Activated T-helper 1 cell treated with anti-CD3 and anti-CD28 coated beads, Interleukin-12 subunit alpha, Interleukin-12 subunit beta, Interleukin-2, Interleukin-4 antibody, amounts not matched to agents 30 ng/mL and 10 ng/mL and 1 ng/mL, durations not matched to agents 14 hours and 24 hours and 36 hours (primary cell): ENCODE results near the gene MPPED2. TPM values are rescaled to one million over a fixed set of nuclear protein-coding genes. Genes with fewer than 3 reads are reported as not detected.

ENCODE experiments used
- DNase-seq: peaks from one replicate; pipeline ENCODE4 v3.0.0; 2021; ENCODE audit warnings: low spot score
- H3K27ac Mint-ChIP-seq: one replicate; pipeline ENCODE4 v1.8.0; 2021; ENCODE audit warnings: mild to moderate bottlenecking, mixed read lengths
- H3K27me3 Mint-ChIP-seq: one replicate; pipeline ENCODE4 v1.8.0; 2022; ENCODE audit warnings: mild to moderate bottlenecking, moderate library complexity, mixed read lengths; ENCODE audit not compliant: insufficient read depth
- H3K36me3 Mint-ChIP-seq: one replicate; pipeline ENCODE4 v1.8.0; 2021; ENCODE audit warnings: low read depth, mixed read lengths
- H3K4me1 Mint-ChIP-seq: one replicate; pipeline ENCODE4 v1.8.0; 2021; ENCODE audit warnings: low read depth, mixed read lengths
- H3K4me3 Mint-ChIP-seq: one replicate; pipeline ENCODE4 v1.8.0; 2021; ENCODE audit warnings: mild to moderate bottlenecking, moderate library complexity, mixed read lengths
- H3K9me3 Mint-ChIP-seq: one replicate; pipeline ENCODE4 v1.8.0; 2021; ENCODE audit warnings: mixed read lengths
- intact Hi-C: fragments of 100-400 bp; cut with micrococcal nuclease; formaldehyde crosslinking; loops from one replicate; pipeline ENCODE4 v1.15.1; 2024
- total RNA-seq: library from RNA; stranded (reverse); gene quantifications from 2 replicates; pipeline ENCODE4 v1.2.3, GENCODE V29; 2022

The MPPED2 gene
- total RNA-seq, 1 donor from 2014 or later, result not detected

DNA sequence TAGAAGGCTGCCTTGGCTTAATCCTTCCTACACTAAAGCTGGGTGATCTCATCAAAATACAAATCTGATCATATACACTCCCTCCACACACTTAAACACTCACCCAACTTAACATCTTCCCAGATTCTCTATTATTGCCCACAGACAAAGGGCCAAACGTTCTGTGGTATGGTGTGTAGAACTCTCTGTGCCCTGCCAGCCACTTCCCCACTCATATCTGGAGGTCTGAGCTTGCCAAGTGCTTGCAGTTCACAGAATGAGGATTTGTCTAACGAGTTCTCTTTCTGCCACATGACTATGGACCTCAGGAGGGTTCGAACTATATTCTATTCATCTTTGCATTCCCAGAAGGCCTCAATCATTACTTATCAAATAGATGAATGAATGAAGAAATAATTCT lies 77.6 kb downstream of the MPPED2 start:
- Mint-ChIP-seq H3K36me3 (no peaks in the 10 kb centered on the region), H3K27me3 (peaks cover 4% of the 10 kb centered on the region), H3K4me3 (no peak overlapping the region), H3K9me3 (no peaks in the 10 kb centered on the region), H3K27ac (no peak overlapping the region), H3K4me1 (no peaks in the 10 kb centered on the region)
- intact Hi-C loops, result no loop called here
- DNase-seq, result no peak

DNA sequence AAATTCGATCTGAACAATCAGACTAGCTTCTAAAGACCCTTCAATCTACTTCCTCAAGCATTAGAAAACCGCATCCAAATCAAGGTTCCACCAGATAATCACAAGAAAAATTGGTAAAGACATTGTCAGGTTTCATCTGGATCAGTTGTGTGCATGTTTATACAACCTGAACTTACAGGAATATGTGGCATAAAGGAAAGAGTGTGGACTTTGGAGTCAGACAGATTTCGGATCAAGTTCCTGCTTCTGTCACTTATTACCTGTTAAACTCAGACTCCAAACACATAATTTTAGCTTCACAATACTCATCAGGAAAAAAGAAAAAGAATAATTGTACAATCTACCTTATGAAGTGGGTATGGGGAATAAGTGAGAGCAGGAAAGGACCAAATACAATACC lies 80.5 kb downstream of the MPPED2 start:
- no peaks in the 10 kb centered on the region for H3K27me3 Mint-ChIP-seq
- H3K9me3 Mint-ChIP-seq, result no peaks in the 10 kb centered on the region
- H3K27ac Mint-ChIP-seq, result no peak overlapping the region
- no peak overlapping the region for H3K4me3 Mint-ChIP-seq
- H3K4me1 Mint-ChIP-seq, result no peaks in the 10 kb centered on the region
- H3K36me3 Mint-ChIP-seq, result no peaks in the 10 kb centered on the region
- intact Hi-C loops, result no loop called here
- DNase-seq, result no peak

DNA sequence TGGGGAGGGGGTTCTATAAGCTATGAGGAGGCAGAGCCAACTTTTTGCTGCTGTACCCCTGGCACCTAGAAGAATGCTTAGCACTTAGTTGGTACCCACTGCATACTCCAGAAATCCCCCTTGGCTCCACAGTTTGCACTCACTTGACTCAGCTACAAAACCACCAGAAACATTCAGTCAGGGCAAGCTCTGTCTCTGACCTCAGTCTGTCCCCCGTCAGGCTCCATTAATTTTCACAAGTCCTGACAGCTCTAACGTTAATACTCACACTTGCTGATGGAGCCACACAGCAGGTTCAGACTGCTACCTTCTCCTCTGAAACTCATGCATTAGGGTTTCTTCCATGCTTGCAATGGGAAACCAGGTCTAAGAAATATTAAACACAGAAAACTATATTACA lies 81.7 kb downstream of the MPPED2 start:
- no peak overlapping the region for H3K4me3 Mint-ChIP-seq
- intact Hi-C loops, result no loop called here
- H3K4me1 Mint-ChIP-seq, result no peaks in the 10 kb centered on the region
- no peaks in the 10 kb centered on the region for H3K36me3 Mint-ChIP-seq
- no peak for DNase-seq
- H3K27ac Mint-ChIP-seq, result no peak overlapping the region
- peaks cover 2% of the 10 kb centered on the region for H3K27me3 Mint-ChIP-seq
- H3K9me3 Mint-ChIP-seq, result no peaks in the 10 kb centered on the region

DNA sequence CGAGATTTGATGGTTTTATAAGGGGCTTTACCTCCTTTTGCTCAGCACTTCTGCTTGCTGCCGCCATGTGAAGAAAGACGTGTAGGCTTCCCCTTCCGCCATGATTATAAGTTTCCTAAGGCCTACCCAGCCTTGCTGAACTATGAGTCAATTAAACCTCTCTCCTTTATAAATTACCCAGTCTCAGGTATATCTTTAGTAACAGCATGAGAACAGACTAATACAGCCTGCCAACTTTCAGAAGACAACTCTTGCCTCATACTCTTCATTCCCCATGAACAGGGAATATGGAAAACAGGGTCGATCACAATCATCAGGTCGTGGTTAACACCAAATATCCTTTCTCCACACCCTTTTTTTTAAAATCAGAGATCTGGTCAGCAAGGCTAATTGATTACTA lies 83.0 kb downstream of the MPPED2 start:
- no peaks in the 10 kb centered on the region for H3K4me1 Mint-ChIP-seq
- no peak overlapping the region for H3K4me3 Mint-ChIP-seq
- no peak for DNase-seq
- H3K9me3 Mint-ChIP-seq, result no peaks in the 10 kb centered on the region
- no peaks in the 10 kb centered on the region for H3K36me3 Mint-ChIP-seq
- intact Hi-C loops, result no loop called here
- peaks cover 2% of the 10 kb centered on the region for H3K27me3 Mint-ChIP-seq
- no peak overlapping the region for H3K27ac Mint-ChIP-seq

DNA sequence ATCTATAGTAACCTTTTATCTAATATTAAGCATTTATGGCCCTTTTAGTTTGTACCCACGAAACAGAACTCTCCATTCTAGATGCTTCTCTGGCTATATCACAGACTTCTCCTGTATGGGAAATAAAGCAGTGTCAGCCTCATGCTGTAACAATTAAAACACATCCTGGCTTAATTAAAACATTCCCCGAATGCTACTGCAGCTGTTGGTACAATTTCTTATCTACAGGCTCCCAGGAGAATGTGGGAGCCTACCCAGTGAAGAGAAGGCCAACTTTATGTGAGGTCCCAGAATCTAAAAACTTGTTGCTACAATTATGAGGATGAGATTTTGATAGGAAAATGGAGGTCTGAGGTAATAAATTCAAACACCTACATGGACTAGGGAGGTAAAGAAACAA lies 83.8 kb downstream of the MPPED2 start:
- peaks cover 2% of the 10 kb centered on the region for H3K27me3 Mint-ChIP-seq
- no peaks in the 10 kb centered on the region for H3K36me3 Mint-ChIP-seq
- no peaks in the 10 kb centered on the region for H3K9me3 Mint-ChIP-seq
- no peaks in the 10 kb centered on the region for H3K4me1 Mint-ChIP-seq
- no peak overlapping the region for H3K27ac Mint-ChIP-seq
- intact Hi-C loops, result no loop called here
- DNase-seq, result no peak
- H3K4me3 Mint-ChIP-seq, result no peak overlapping the region

DNA sequence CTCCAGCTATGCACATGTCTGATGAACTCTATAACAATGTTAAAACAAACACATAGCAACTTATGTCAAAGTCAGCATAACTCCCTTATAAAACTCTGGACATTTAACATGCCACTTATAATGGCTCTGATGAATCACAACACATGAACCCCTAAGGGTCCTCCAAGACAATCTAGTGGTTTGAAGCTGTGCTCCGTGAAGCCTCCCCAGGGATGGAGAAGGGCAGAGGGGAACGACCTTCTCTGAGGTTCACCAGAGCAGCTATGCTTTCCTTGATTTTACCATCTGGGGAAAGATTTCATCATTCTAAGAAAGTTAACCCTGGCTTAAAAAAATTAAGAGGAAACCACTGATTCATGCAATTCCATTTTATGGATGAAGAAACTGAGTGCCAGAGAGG lies 84.4 kb downstream of the MPPED2 start:
- H3K9me3 Mint-ChIP-seq, result no peaks in the 10 kb centered on the region
- intact Hi-C loops, result no loop called here
- H3K36me3 Mint-ChIP-seq, result no peaks in the 10 kb centered on the region
- H3K4me3 Mint-ChIP-seq, result no peak overlapping the region
- peaks cover 2% of the 10 kb centered on the region for H3K27me3 Mint-ChIP-seq
- no peak overlapping the region for H3K27ac Mint-ChIP-seq
- no peaks in the 10 kb centered on the region for H3K4me1 Mint-ChIP-seq
- no peak for DNase-seq

DNA sequence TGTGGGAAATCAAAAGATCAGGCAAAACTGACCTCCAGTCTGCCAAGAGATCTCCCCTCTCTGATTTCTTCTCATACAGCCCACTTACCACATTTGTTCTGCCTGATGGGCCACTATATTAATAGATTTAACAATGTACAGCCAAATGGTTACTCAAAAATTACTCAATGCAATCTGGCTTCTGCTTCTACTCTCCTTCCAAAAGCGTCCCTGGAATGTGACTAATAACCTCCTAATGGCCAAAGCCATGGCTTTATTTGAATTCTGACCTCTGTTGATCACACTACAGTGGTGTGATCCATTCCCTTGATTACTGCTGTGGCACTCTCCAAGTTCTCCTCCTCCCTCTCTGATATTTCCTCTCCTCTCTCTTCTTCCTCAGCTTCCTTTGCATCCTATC lies 86.2 kb downstream of the MPPED2 start:
- intact Hi-C loops, result no loop called here
- no peaks in the 10 kb centered on the region for H3K4me1 Mint-ChIP-seq
- H3K36me3 Mint-ChIP-seq, result no peaks in the 10 kb centered on the region
- no peak overlapping the region for H3K27ac Mint-ChIP-seq
- peaks cover 2% of the 10 kb centered on the region for H3K27me3 Mint-ChIP-seq
- H3K9me3 Mint-ChIP-seq, result no peaks in the 10 kb centered on the region
- H3K4me3 Mint-ChIP-seq, result no peak overlapping the region
- no peak for DNase-seq

DNA sequence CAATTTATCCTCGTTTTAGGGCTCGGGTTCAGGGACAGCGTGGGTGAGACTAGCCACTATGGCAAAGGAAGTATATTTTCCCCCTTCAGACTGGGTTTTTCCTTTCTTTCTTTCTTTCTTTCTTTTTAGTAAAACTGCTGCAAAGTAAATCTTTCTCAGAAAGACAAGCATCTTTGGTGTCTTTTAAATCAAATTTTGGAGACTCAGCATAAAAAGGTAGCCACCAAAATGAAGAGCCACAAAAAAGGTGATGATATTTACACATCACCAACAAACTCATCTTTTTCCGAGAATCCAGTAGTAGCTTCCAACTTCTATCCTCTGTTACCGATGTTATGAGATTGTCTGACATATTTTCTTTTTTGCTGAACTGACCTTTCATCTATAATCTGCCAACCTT lies 88.6 kb downstream of the MPPED2 start:
- no peak for DNase-seq
- Mint-ChIP-seq H3K27ac (no peak overlapping the region), H3K9me3 (no peaks in the 10 kb centered on the region), H3K4me1 (no peaks in the 10 kb centered on the region), H3K27me3 (peaks cover 2% of the 10 kb centered on the region), H3K36me3 (no peaks in the 10 kb centered on the region), H3K4me3 (no peak overlapping the region)
- intact Hi-C loops, result no loop called here

DNA sequence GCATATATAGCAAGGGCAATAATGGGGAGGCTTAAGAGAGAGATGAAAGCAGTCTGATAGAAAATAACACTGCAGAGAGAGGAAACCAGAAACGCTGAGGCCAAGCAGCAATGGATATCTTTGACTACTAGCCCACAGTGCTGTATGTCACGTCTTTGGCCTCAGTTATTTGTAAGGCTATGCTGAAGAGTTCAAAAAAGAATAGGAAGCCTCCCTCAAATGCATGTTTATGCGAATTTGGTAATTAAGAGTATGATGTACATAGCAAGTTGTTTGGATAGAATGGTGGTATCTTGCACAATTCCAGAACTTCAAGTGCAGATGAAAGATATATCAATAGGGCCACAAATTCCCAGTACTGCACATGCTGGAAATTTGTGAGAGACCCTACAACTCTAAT lies 89.2 kb downstream of the MPPED2 start:
- H3K4me1 Mint-ChIP-seq, result no peaks in the 10 kb centered on the region
- no peaks in the 10 kb centered on the region for H3K36me3 Mint-ChIP-seq
- peaks cover 2% of the 10 kb centered on the region for H3K27me3 Mint-ChIP-seq

DNA sequence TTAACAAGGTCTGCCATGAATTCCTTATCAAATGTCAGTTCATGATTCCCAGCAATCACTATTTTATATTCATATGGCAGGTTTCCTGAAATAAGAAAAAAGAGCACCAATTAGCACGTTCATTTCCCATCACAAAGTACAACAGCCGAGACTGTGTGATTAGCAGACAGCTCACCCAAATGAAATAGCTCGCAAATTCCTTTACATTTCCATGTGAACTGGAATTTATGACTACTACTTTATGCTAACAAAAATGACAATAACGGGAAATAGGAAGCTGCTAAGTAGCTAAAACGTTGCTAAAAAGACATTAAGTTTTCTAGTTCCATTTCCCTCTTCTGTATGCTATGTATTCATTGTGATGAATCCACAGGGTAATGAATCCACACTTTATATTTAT lies 90.7 kb downstream of the MPPED2 start:
- no peak overlapping the region for H3K27ac Mint-ChIP-seq
- intact Hi-C loops, result no loop called here
- H3K36me3 Mint-ChIP-seq, result no peaks in the 10 kb centered on the region
- no peaks in the 10 kb centered on the region for H3K4me1 Mint-ChIP-seq
- DNase-seq, result no peak
- H3K9me3 Mint-ChIP-seq, result no peaks in the 10 kb centered on the region
- H3K27me3 Mint-ChIP-seq, result peaks cover 2% of the 10 kb centered on the region
- H3K4me3 Mint-ChIP-seq, result no peak overlapping the region

More for the DNA sequence above, 89.2 kb downstream of the MPPED2 start:
- DNase-seq, result no peak
- no peak overlapping the region for H3K4me3 Mint-ChIP-seq
- no peak overlapping the region for H3K27ac Mint-ChIP-seq
- intact Hi-C loops, result no loop called here
- H3K9me3 Mint-ChIP-seq, result no peaks in the 10 kb centered on the region

DNA sequence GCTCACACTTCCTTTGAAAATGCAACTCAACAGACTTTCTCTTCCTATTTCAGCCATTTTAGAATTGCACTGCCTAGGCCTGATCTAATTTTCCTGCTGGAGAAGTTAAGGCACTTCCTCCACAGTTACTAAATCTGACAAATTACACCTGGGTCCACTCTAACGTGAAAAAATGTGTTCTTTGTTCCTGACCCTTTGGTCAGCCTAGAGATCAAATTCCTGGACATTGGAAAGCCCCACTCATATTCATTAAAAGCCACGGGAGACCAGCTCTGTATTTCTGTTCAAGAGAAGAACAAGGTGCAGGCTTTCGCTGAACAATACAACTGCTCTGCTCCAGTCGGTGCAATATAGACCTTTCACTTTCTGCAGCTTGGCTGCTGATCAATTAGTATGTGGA lies 96.6 kb downstream of the MPPED2 start:
- Mint-ChIP-seq H3K27me3 (no peaks in the 10 kb centered on the region), H3K4me1 (no peaks in the 10 kb centered on the region), H3K27ac (no peak overlapping the region), H3K4me3 (no peak overlapping the region), H3K36me3 (no peaks in the 10 kb centered on the region), H3K9me3 (no peaks in the 10 kb centered on the region)
- intact Hi-C loops, result no loop called here
- DNase-seq, result no peak

DNA sequence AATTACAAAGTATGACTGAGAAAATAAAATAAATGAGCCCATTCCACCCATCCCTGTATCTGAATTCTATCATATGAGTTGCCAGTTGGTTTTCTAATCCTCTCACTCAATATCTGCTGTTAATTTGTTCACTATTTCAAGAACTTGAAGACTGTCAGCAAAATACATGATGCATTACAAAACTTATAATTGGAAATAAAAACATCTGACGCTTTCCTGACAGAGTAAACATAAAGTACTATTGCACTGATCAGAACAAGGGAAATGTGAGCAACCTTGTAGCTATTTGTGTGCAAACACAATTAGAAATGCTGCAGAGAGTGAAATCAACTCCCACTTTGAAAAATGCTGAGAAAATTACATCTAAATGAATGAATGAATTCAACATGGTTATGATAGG lies 97.1 kb downstream of the MPPED2 start:
- intact Hi-C loops, result no loop called here
- no peak overlapping the region for H3K27ac Mint-ChIP-seq

DNA sequence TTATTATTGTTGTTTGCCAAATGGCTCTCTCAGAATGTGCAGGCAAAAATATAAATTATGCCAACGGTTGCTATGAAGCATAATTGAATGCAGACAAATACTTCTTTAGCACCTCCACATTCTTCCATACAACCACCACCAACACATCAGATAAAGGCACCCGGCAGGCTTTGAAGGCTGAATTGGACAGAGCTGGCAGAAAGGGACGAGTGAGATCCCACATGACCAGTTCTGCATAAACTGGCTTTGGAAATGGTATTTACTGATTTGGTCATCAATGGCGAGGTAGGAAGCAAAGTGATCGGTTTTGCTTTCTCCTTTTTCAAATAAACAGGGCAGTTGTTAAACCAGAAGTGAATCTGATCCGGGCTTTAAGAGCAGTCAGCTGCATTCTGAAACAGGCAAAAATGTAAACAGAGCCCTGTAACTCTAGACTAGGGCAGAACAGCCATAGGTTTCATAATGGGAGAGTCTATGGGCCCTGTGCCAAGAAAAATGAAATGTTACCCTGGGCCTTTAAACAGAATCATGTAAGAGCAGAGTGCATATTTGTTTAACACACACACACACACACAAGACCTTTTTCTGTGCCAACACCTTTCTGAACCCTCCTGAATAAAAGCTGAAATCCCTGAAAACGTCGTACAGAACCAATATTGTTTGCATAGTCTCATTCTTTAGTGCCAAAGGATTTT lies 97.7 kb downstream of the MPPED2 start:
- intact Hi-C loops, result no loop called here
- Mint-ChIP-seq H3K4me1 (no peaks in the 10 kb centered on the region), H3K36me3 (no peaks in the 10 kb centered on the region), H3K9me3 (no peaks in the 10 kb centered on the region), H3K4me3 (no peak overlapping the region), H3K27me3 (no peaks in the 10 kb centered on the region), H3K27ac (no peak overlapping the region)
- no peak for DNase-seq

More for the DNA sequence above, 97.1 kb downstream of the MPPED2 start:
- Mint-ChIP-seq H3K9me3 (no peaks in the 10 kb centered on the region), H3K4me1 (no peaks in the 10 kb centered on the region), H3K27me3 (no peaks in the 10 kb centered on the region), H3K36me3 (no peaks in the 10 kb centered on the region), H3K4me3 (no peak overlapping the region)
- no peak for DNase-seq
